Left lung (tissue), 10 donors: ENCODE data around the gene CDH3. TPM values are rescaled to one million over a fixed set of nuclear protein-coding genes. Genes with fewer than 3 reads are reported as not detected.

Experiments
- ATAC-seq: fragments of 200-7000 bp; cut with Tn5 transposase; one replicate; pipeline ENCODE4 v1.9.1; 2020; ENCODE audit warnings: moderate library complexity
- DNase-seq, 4 donors: peaks; one replicate each; pipeline ENCODE4 v3.0.0-alpha.2; 2013 to 2020
- H3K27ac ChIP-seq, 2 donors: fragments of 200-600 bp; sonication (generic) in 1 of 2; one replicate each; pipeline versions ENCODE4 v1.5.0 to v1.8.0; 2020 to 2021
- H3K27me3 ChIP-seq, 2 donors: fragments of 200-600 bp; sonication (generic) in 1 of 2; one replicate each; pipeline versions ENCODE4 v1.5.0 to v1.8.0; 2020 to 2021
- H3K36me3 ChIP-seq, 2 donors: fragments of 200-600 bp; sonication (generic) in 1 of 2; one replicate each; pipeline versions ENCODE4 v1.5.0 to v1.8.0; 2020 to 2021
- H3K4me1 ChIP-seq, 2 donors: fragments of 200-600 bp; one replicate each; pipeline ENCODE4 v1.8.0; 2021
- H3K4me3 ChIP-seq, 2 donors: fragments of 200-600 bp; sonication (generic) in 1 of 2; one replicate each; pipeline versions ENCODE4 v1.5.0 to v1.8.0; 2020 to 2021; ENCODE audit warnings: mild to moderate bottlenecking in 1 of 2
- H3K9me3 ChIP-seq, 2 donors: fragments of 200-600 bp; sonication (generic) in 1 of 2; one replicate each; pipeline versions ENCODE4 v1.5.0 to v1.8.0; 2020 to 2021
- intact Hi-C, 2 donors: fragments of 100-400 bp; cut with DNase I; formaldehyde crosslinking; loops; one replicate each; pipeline versions ENCODE4 v1.11.2 to v1.14.2; 2022
- polyA plus RNA-seq, 6 donors: library from polyadenylated mRNA; unstranded; fragments of 120-200 nt; gene quantifications; one replicate each; pipeline ENCODE4 v1.2.1, GENCODE V29; 2013; ENCODE audit not compliant: insufficient read length in 6 of 6
- total RNA-seq, 2 donors: library from RNA; stranded (reverse); fragmentation: NEBNext Ultra II Directional; extraction: Animal tissue kit (Norgen Biotek cat#: 25700); gene quantifications; one replicate each; pipeline ENCODE4 v1.2.1, GENCODE V29; 2021
- TF ChIP-seq, protein P1 (sequence below), 2 donors: fragments of 200-600 bp; sonication (generic) in 1 of 2; IDR thresholded peaks; one replicate each; pipeline versions ENCODE4 v1.5.0 to v1.8.0; 2021; ENCODE audit warnings: antibody characterized with exemption in 2 of 2
- donor health status: DM: no; HTN: yes; CAD: no.
- donor health status: DM: no; HTN: no; CAD: no.

The CDH3 gene
- total and polyA plus RNA-seq, 8 donors: 12.8 to 59.7 (median 47.6) TPM

DNA sequence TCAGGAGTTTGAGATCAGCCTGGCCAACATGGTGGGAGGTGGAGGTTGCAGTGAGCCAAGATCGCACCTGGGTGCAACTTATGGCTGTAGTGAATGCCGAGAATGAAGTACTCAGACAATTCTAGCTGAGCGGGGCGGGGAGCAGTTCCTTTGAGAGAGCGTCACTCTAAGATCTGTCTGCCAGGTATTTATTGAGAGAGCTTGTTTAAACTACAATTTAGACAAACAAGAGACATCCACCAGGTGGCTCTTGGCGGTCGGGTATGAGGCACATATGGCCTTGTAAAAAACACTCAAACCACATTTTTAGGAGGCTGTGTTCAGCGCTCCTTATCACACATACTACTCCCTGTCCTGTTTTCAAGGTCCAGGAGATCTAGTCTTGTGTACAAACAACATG lies 51.4 kb downstream of the CDH3 start:
- H3K4me3 ChIP-seq: no peak overlapping the region
- TF ChIP-seq, protein P1, sequence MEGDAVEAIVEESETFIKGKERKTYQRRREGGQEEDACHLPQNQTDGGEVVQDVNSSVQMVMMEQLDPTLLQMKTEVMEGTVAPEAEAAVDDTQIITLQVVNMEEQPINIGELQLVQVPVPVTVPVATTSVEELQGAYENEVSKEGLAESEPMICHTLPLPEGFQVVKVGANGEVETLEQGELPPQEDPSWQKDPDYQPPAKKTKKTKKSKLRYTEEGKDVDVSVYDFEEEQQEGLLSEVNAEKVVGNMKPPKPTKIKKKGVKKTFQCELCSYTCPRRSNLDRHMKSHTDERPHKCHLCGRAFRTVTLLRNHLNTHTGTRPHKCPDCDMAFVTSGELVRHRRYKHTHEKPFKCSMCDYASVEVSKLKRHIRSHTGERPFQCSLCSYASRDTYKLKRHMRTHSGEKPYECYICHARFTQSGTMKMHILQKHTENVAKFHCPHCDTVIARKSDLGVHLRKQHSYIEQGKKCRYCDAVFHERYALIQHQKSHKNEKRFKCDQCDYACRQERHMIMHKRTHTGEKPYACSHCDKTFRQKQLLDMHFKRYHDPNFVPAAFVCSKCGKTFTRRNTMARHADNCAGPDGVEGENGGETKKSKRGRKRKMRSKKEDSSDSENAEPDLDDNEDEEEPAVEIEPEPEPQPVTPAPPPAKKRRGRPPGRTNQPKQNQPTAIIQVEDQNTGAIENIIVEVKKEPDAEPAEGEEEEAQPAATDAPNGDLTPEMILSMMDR (IDR thresholded peaks at IDR 0.05): no peak
- DNase-seq: no peak
- no peak overlapping the region for H3K27ac ChIP-seq
- peaks cover 0 to 9% of the 10 kb centered on the region in 2 donors for H3K4me1 ChIP-seq
- H3K27me3 ChIP-seq: no peaks in the 10 kb centered on the region
- no peaks in the 10 kb centered on the region for H3K9me3 ChIP-seq
- H3K36me3 ChIP-seq: no peaks in the 10 kb centered on the region
- ATAC-seq: peak; percentile 73
- intact Hi-C loops: no loop called here

DNA sequence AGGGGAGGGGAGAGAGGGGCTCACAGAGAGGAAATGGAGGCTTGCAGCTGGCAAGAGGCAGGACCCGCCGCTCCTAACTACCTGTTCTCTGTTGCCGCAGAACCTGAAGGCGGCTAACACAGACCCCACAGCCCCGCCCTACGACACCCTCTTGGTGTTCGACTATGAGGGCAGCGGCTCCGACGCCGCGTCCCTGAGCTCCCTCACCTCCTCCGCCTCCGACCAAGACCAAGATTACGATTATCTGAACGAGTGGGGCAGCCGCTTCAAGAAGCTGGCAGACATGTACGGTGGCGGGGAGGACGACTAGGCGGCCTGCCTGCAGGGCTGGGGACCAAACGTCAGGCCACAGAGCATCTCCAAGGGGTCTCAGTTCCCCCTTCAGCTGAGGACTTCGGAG lies 53.0 kb downstream of the CDH3 start:
- Histone ChIP-seq H3K36me3 (no peaks in the 10 kb centered on the region), H3K4me3 (no peak overlapping the region), H3K4me1 (peaks cover 0 to 9% of the 10 kb centered on the region in 2 donors), H3K27ac (no peak overlapping the region), H3K9me3 (no peaks in the 10 kb centered on the region), H3K27me3 (no peaks in the 10 kb centered on the region)
- no peak for DNase-seq
- intact Hi-C loops: no loop called here
- TF ChIP-seq, protein P1 (IDR thresholded peaks at IDR 0.05): no peak
- ATAC-seq: no peak

DNA sequence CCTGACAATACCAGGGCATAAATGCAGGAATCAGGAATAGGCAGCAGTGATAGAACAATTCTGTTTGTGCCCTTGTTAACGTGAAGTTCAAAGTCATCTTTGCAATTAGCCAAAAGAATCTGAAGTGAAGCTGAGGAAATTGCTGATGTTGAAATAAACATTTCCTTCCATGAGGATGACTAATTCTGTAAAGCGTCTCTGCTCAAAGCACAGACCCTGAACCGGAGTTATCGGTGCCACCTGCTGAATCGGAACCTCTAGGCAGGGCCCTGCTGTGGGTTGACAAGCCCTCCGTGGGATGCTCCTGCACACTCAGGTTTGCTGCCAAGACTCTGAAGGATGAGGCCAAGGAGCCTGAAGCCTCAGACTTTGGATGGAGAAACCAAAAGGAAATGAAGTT lies 55.0 kb downstream of the CDH3 start:
- TF ChIP-seq, protein P1 (IDR thresholded peaks at IDR 0.05): no peak
- intact Hi-C loops: no loop called here

DNA sequence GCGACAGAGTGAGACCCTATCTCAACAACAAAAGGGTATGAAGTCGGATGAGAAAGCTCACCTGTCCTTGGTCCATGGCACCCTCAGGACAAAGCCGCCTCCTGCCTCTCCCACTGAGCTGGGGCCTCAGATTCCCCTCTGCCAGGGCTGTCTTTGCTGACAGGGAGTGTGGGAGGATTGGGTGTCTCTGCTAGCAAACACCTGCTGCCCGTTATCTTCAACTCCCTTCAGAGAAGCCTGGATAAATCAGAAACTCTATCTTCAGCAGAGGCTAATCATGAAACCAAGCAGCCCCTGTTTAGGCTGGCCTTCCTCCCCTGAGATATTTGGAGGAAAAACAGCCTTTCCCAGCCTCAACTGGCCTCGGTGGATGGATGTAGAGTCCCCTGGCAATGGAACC lies 55.7 kb downstream of the CDH3 start:
- H3K4me1 ChIP-seq: peaks cover 0 to 14% of the 10 kb centered on the region in 2 donors
- intact Hi-C loops: no loop called here
- H3K4me3 ChIP-seq: no peak overlapping the region
- TF ChIP-seq, protein P1 (IDR thresholded peaks at IDR 0.05): no peak
- no peaks in the 10 kb centered on the region for H3K9me3 ChIP-seq
- H3K27me3 ChIP-seq: no peaks in the 10 kb centered on the region
- no peak for ATAC-seq
- no peaks in the 10 kb centered on the region for H3K36me3 ChIP-seq
- H3K27ac ChIP-seq: no peak overlapping the region
- DNase-seq: no peak

More for the DNA sequence above, 55.0 kb downstream of the CDH3 start:
- no peaks in the 10 kb centered on the region for H3K27me3 ChIP-seq
- ATAC-seq (no peak), DNase-seq (no peak)
- H3K36me3 ChIP-seq: no peaks in the 10 kb centered on the region
- no peak overlapping the region for H3K27ac ChIP-seq
- peaks cover 0 to 14% of the 10 kb centered on the region in 2 donors for H3K4me1 ChIP-seq
- no peaks in the 10 kb centered on the region for H3K9me3 ChIP-seq
- H3K4me3 ChIP-seq: no peak overlapping the region

DNA sequence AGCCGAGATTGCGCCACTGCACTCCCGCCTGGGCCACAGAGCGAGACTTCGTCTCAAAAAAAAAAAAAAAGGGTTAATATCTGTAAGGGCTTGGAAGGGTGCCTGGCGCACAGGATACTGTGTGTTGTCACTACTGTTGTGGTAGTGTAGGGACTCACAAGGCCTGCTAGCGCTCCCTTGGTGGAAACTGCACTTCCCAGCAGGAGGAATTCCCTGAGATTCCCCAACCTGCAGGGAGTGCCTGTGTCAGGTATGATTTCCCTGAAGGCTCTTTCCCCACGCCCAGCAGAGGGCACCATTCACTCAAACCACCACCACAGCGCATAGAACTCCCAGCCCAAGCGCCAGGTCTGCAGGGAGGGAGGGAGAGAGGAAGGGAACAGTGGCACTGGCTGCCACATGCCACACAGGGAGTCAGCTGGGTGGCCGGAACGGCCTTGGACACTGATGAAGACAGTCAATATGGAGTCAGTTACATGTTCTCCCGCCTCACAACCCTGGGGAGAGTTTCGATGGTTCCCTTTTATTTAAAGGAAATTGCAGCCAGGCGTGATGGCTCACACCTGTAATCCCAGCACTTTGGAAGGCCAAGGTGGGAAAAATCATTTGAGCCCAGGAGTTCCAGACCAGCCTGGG lies 59.2 kb downstream of the CDH3 start:
- DNase-seq (peak; percentile 29 to 87 (median 79)), ATAC-seq (peak; percentile 96)
- intact Hi-C loops: no loop called here

More for the DNA sequence above, 59.2 kb downstream of the CDH3 start:
- Histone ChIP-seq H3K4me1 (peaks cover 0 to 14% of the 10 kb centered on the region in 2 donors), H3K4me3 (no peak overlapping the region), H3K27ac (no peak overlapping the region), H3K9me3 (no peaks in the 10 kb centered on the region), H3K27me3 (no peaks in the 10 kb centered on the region), H3K36me3 (no peaks in the 10 kb centered on the region)
- TF ChIP-seq, protein P1 (IDR thresholded peaks at IDR 0.05): peak; percentile 53 to 70
